Glomerular visceral epithelial cell (primary cell): ENCODE data around the gene NPTX2.

Source experiments
- DNase-seq: peaks from one replicate; pipeline ENCODE4 v3.0.0-alpha.2; 2016; ENCODE audit errors: extremely low spot score

Gene NPTX2

GRCh38 chr7:98618786-98619185, 1.7 kb downstream of the NPTX2 start:
- no peak for DNase-seq

- no peak for DNase-seq
These were observed 2.6 kb downstream of the NPTX2 start for GRCh38 chr7:98619450-98620321.

- no peak for DNase-seq
These were observed 4.7 kb downstream of the NPTX2 start for GRCh38 chr7:98621573-98622482.

GRCh38 chr7:98622926-98623325, 5.8 kb downstream of the NPTX2 start:
- no peak for DNase-seq

GRCh38 chr7:98624846-98625420, 7.8 kb downstream of the NPTX2 start:
- no peak for DNase-seq

DNA sequence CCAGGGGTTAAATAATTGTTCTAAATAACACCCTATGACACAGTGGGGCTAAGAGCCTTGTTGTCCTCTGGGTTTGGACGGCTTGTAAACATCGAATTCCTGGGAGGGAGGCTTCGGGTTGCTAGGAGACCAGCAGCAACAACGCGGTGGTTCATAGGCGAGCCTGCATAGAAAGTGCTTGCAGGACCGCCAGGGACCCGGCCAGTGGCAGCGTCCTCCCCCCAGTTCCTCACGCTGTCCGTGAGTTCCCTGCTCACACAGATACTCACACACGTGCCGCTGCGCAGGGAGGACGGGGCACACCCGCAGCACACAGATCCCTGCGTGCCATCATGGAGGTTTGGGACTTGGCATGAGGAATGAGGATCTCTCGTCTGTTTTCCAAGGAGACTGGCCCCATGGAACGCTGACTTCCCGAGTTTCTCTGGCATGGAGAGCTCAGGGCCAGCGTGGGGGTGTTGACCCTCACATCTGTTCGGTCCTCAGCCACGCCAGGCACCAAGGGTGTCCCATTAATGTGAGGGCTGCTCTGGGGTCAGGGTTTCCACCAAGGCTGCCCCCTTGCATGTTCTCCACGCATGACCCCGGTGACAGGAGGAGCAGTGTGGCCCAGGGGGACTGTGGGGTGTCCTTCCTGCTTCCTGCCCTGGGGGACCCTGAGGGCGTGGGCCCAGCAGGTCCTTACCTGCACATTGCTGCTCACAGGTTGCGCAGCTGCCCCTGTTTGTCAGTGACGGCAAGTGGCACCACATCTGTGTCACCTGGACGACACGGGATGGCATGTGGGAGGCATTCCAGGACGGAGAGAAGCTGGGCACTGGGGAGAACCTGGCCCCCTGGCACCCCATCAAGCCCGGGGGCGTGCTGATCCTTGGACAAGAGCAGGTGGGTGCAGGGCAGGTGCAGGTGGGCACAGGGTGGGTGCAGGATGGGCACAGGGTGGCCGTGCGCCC, 9.7 kb downstream of the NPTX2 start:
- DNase-seq, result no peak

- DNase-seq, result no peak
These were observed 10.3 kb downstream of the NPTX2 start for GRCh38 chr7:98627413-98627790.

DNA sequence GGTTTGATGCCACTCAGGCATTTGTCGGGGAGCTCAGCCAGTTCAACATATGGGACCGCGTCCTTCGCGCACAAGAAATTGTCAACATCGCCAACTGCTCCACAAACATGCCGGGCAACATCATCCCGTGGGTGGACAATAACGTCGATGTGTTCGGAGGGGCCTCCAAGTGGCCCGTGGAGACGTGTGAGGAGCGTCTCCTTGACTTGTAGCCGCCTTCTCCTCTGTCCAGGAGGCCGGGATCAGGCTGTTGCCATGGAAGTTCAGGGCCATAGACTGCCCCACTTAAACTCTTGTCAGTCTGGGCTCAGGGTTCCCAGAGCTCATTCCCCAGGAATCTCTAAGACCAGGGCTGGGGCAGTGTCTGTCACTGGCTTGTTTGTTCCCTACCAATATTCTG, 11.3 kb downstream of the NPTX2 start:
- DNase-seq, result no peak

DNA sequence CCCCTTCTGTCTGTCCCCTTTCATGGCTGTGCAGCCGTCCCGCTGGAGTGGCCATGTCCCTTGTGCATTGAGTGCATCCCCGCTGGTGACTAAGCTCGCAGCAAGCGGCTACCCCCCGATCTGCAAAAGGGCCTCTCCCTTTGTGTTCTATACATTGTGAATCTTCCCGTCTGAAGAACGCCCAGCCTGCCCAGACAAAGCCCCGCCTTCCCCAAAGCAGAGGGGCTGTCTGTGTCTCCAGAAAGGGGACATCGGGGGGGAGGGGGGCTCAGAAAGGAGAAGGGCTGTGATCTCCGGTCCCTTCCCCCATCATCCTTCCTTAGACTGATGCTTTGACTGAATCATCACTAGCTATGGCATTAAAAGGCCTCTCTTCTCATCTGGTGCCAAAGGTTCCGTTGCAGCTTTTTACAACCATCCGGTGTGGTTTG, 11.9 kb downstream of the NPTX2 start:
- DNase-seq, result no peak

- DNase-seq, result no peak
These were observed 13.1 kb downstream of the NPTX2 start for GRCh38 chr7:98630149-98630548.

GRCh38 chr7:98630770-98631169, 13.7 kb downstream of the NPTX2 start:
- no peak for DNase-seq

DNA sequence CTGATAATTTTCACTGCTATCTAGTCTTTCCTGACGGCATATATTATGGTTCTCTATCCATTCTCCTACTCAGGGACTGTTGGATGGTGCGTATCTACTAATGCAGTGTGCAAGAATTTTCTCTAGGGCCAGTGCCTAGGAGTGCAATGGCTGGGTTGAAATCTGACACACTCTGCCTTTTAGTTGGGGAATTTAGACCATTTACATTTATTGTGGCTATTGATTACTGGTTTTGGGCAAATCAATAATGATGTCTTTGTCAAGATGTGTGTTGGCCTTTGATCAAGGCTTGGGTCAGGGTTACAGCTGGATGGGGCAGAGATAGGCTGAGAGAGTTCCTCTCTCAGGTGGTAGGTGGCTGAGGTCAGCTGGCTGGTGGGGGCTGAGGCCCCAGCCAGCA, 21.8 kb downstream of the NPTX2 start:
- no peak for DNase-seq

DNA sequence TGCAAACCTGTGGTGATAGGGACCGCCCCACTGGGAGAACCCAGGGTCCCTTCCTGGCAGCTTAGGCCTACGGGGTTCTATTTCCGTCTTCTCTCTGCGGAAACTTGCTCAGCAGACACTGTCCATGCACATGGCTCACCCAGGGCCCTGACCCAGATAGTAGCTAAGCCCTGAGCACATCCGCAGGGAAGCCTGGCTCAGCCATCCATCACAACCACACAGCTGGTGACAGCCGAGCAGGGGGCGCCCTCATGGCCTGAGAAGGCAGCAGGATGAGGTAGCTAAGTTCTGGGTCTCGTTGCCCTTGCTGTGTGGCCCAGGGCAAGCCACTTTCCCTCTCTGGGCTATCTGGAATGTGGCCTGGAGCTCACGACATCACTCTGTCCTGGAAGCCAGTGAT, 23.3 kb downstream of the NPTX2 start:
- DNase-seq, result no peak

GRCh38 chr7:98641646-98642500, 24.8 kb downstream of the NPTX2 start:
- no peak for DNase-seq

DNA sequence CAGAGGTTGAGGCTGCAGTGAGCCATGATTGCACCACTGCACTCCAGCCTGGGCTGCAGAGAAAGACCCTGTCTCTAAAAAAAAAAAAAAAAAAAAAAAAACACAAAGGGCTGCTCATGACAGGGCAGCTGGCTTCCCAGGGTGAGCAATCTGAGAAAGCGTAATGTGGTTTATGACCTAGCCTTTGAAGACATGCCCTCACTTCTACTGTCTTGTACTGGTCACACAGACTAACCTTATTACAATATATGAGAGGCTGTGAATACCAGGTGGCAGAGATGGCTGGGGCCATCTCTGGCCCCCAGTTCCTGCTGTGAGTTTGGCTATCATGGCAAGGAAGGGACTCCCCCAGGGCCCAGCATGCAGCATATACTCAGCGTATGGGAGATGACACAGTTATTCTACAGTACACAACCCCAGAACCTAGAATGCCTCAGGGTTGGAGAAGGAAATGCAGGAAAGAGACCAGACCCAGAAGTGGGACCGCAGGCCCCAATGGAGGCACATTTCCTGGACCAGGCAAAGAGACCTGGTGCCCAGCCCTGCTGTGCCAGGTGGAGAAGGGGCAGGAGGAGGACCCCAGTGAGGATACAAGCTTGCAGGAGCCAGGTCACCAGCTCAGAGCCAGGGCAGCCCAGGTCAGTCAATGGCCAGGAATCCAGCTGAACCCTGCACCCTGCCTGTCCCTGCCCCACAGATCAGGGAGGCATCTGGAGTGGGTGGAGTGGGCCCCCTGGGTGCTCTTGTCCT, 26.3 kb downstream of the NPTX2 start:
- no peak for DNase-seq

DNA sequence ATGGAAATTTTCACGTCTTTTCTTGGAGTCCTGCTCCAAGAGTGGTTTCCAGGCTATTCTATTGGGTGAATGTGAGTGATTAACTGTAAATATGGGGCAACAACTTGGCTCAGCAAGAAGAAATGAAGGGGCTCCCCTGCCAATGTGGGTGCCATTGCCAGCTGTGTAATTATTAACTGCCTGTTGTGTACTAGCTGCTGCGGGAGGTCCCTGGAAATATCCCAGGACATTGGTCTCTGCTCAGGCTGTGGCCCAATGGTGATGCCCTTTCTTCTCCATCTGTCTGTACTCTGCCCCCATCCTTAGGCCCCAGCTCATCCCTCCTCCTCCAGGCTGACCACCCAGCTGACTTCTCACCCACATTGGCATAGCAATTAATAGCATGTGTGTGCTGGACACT, 29.4 kb downstream of the NPTX2 start:
- DNase-seq, result no peak

DNA sequence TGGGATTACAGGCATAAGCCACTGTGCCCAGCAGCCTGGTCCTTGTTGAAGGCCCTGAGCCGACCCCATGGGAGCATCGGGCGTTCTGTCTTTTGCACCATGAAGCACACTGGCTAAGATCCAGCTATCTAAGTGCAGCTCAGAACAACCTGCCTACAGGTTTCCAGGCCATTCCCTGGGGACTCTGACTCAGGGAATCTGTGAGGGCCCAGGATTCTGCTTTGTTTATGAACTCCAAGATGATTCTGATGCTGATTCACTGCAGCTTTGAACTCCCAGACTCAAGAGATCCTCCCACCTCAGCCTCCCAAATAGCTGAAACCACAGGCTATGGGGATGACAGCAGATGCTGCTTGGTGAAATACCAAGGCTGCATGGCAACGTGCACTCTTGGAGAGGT, 30.2 kb downstream of the NPTX2 start:
- DNase-seq, result no peak

- DNase-seq, result no peak
These were observed 34.7 kb downstream of the NPTX2 start for GRCh38 chr7:98651760-98652159.

GRCh38 chr7:98653601-98654310, 36.7 kb downstream of the NPTX2 start:
- DNase-seq, result no peak
